ENCODE results near the gene TTC3.

Gene TTC3

DNA sequence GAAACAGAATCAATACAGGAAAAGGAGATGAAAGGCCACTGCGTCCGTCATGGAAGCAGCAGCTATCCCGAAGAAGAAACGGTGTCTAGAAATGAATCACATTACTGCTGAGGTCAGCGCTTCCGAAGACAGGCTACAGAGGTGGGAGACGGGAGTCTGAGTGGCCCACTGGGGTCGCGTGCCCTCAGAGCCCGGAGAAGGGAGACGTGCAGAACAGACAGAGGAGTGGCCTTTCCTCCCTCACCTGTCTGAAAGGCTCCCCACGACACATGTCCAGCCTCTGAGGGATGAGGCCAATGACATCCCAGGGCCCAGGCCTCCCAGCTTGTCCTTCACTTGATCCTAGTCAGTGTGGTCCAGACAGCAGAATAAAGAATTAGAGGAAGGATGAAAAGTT, 158.2 kb downstream of the TTC3 start:
- peaks cover 19% of the 10 kb centered on the region for H3K36me3 Mint-ChIP-seq
- DNase-seq (ENCODE audit: low spot score in 2 of 2) (no peak), ATAC-seq (ENCODE audit: low read depth) (no peak)
- peaks cover 14% of the 10 kb centered on the region for H3K4me1 Mint-ChIP-seq
- peak overlapping the region; percentile 32 for H3K4me3 Mint-ChIP-seq
- peak overlapping the region; percentile 64 for H3K27ac Mint-ChIP-seq
- no peaks in the 10 kb centered on the region for H3K9me3 Mint-ChIP-seq
- H3K27me3 Mint-ChIP-seq: no peaks in the 10 kb centered on the region

DNA sequence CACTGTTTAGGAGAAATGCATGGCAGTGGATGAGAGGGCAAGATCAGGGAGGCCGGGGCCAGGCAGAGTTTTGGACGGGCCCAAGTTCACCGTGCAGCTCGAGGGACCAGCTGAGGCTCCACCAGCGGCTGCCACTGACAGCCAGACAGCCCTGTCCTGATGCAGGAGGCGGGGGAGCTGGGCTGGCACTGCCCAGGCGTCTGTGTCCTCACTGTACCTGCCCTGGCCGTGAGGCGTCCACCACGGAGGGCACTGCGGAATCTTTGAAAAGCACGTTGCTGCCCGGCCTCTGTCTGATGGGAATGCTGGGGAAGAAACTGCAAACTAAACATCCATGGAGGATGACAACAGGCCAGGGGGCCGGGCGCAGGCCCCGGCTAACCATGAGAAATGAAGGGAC, 158.6 kb downstream of the TTC3 start:
- Mint-ChIP-seq H3K36me3 (peaks cover 19% of the 10 kb centered on the region), H3K4me1 (peaks cover 14% of the 10 kb centered on the region), H3K4me3 (peak overlapping the region; percentile 53), H3K9me3 (no peaks in the 10 kb centered on the region), H3K27me3 (no peaks in the 10 kb centered on the region), H3K27ac (peak overlapping the region; percentile 64)
- DNase-seq (ENCODE audit: low spot score in 2 of 2): no peak
- ATAC-seq (ENCODE audit: low read depth): no peak

DNA sequence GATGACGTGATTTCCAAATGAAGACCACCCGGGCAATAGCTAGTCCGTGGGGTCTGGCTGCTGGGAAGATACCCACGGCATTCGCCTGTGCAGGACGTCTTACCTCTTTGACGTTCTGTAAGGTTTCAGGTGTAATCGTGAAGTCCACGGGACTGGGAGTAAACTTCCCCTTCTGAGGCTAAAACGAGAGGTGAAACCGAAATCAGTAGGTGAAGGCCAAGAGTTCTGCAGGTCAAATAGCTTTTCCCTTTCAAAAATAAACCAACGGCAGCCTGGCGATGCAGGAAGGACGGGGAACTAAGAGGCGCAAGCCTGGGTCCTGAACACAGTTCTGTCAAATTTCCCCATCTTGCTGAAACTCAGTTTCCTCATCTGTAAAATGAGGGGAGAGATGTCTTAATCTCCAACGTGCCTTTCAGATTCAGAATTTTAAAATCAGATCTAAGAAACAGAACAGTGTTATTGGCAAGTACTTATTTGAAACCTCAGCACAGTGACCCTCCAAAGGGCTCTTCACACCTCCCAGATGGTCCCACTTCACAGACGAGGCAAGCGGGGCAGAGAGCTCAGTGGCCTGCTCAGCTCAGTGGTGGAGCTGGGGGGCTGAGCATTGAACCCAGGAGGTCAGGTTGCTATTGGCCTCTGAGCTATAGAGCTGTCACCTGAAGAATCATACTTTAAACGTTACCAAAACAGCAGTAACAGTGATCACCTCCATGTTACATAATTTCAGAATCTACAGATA, 159.4 kb downstream of the TTC3 start:
- no peaks in the 10 kb centered on the region for H3K27me3 Mint-ChIP-seq
- DNase-seq (ENCODE audit: low spot score in 2 of 2) (peak in 1 of 2 donors; percentile 16), ATAC-seq (ENCODE audit: low read depth) (peak; percentile 94)
- peak overlapping the region; percentile 64 for H3K27ac Mint-ChIP-seq
- no peaks in the 10 kb centered on the region for H3K9me3 Mint-ChIP-seq
- H3K36me3 Mint-ChIP-seq: peaks cover 17% of the 10 kb centered on the region
- peaks cover 14% of the 10 kb centered on the region for H3K4me1 Mint-ChIP-seq
- peak overlapping the region; percentile 29 for H3K4me3 Mint-ChIP-seq

GRCh38 chr21:37233551-37234146, 160.6 kb downstream of the TTC3 start:
- Mint-ChIP-seq H3K27ac (peak overlapping the region; percentile 64), H3K4me3 (no peak overlapping the region), H3K27me3 (no peaks in the 10 kb centered on the region), H3K4me1 (peaks cover 14% of the 10 kb centered on the region), H3K36me3 (peaks cover 12% of the 10 kb centered on the region), H3K9me3 (no peaks in the 10 kb centered on the region)
- no peak for ATAC-seq (ENCODE audit: low read depth)
- DNase-seq (ENCODE audit: low spot score in 2 of 2): no peak

GRCh38 chr21:37237346-37237745, 164.3 kb downstream of the TTC3 start:
- DNase-seq (ENCODE audit: low spot score in 2 of 2) (no peak), ATAC-seq (ENCODE audit: low read depth) (no peak)
- peaks cover 1% of the 10 kb centered on the region for H3K4me1 Mint-ChIP-seq
- H3K4me3 Mint-ChIP-seq: no peak overlapping the region
- peak overlapping the region; percentile 45 for H3K27ac Mint-ChIP-seq
- H3K27me3 Mint-ChIP-seq: no peaks in the 10 kb centered on the region
- no peaks in the 10 kb centered on the region for H3K9me3 Mint-ChIP-seq
- peaks cover 6% of the 10 kb centered on the region for H3K36me3 Mint-ChIP-seq

- ATAC-seq (ENCODE audit: low read depth) (no peak), DNase-seq (ENCODE audit: low spot score in 2 of 2) (no peak)
- Mint-ChIP-seq H3K27me3 (no peaks in the 10 kb centered on the region), H3K9me3 (no peaks in the 10 kb centered on the region), H3K4me1 (peaks cover 2% of the 10 kb centered on the region), H3K27ac (peak overlapping the region; percentile 45), H3K4me3 (no peak overlapping the region), H3K36me3 (peaks cover 8% of the 10 kb centered on the region)
Measured at GRCh38 chr21:37237764-37238163, 164.7 kb downstream of the TTC3 start.

DNA sequence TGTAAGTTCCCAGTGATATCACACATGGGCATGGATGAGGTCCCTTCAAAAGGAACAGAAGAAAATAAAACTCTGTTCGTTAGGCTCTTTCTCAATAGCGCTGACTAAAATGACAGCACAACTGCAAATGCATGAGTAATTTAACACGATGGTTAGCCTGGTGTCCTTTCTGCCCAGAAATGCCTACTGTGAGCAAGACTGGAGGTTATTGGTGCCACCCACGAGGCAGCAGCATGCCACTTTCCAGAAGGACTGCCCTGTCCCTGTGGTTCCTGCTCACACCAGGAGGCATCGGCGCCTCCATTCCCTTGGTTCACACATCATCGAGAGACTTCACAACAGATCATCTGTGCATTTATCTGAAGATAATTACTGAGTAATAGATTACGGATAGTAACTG, 167.9 kb downstream of the TTC3 start:
- no peak for ATAC-seq (ENCODE audit: low read depth)
- Mint-ChIP-seq H3K9me3 (no peaks in the 10 kb centered on the region), H3K4me3 (no peak overlapping the region), H3K27ac (no peak overlapping the region), H3K4me1 (peaks cover 22% of the 10 kb centered on the region), H3K36me3 (peaks cover 16% of the 10 kb centered on the region), H3K27me3 (no peaks in the 10 kb centered on the region)
- no peak for DNase-seq (ENCODE audit: low spot score in 2 of 2)

- DNase-seq (ENCODE audit: low spot score in 2 of 2) (no peak), ATAC-seq (ENCODE audit: low read depth) (no peak)
- Mint-ChIP-seq H3K9me3 (no peaks in the 10 kb centered on the region), H3K27me3 (no peaks in the 10 kb centered on the region), H3K4me1 (peaks cover 26% of the 10 kb centered on the region), H3K4me3 (no peak overlapping the region), H3K27ac (no peak overlapping the region), H3K36me3 (peaks cover 18% of the 10 kb centered on the region)
Measured at GRCh38 chr21:37241426-37241825, 168.4 kb downstream of the TTC3 start.

- H3K36me3 Mint-ChIP-seq: peaks cover 17% of the 10 kb centered on the region
- ATAC-seq (ENCODE audit: low read depth): no peak
Measured at GRCh38 chr21:37243961-37244360, 170.9 kb downstream of the TTC3 start.

GRCh38 chr21:37244501-37245095, 171.5 kb downstream of the TTC3 start:
- Mint-ChIP-seq H3K9me3 (no peaks in the 10 kb centered on the region), H3K27ac (no peak overlapping the region), H3K36me3 (peaks cover 17% of the 10 kb centered on the region), H3K4me3 (no peak overlapping the region), H3K27me3 (no peaks in the 10 kb centered on the region), H3K4me1 (peaks cover 43% of the 10 kb centered on the region)
- ATAC-seq (ENCODE audit: low read depth) (no peak), DNase-seq (ENCODE audit: low spot score in 2 of 2) (no peak)

More at GRCh38 chr21:37243961-37244360, 170.9 kb downstream of the TTC3 start:
- no peaks in the 10 kb centered on the region for H3K9me3 Mint-ChIP-seq
- no peak overlapping the region for H3K27ac Mint-ChIP-seq
- H3K27me3 Mint-ChIP-seq: no peaks in the 10 kb centered on the region
- peaks cover 39% of the 10 kb centered on the region for H3K4me1 Mint-ChIP-seq
- H3K4me3 Mint-ChIP-seq: no peak overlapping the region
- no peak for DNase-seq (ENCODE audit: low spot score in 2 of 2)

- H3K27ac Mint-ChIP-seq: no peak overlapping the region
- H3K4me3 Mint-ChIP-seq: no peak overlapping the region
- peaks cover 17% of the 10 kb centered on the region for H3K36me3 Mint-ChIP-seq
Measured at GRCh38 chr21:37245151-37245550, 172.1 kb downstream of the TTC3 start.

GRCh38 chr21:37248298-37248697, 175.2 kb downstream of the TTC3 start:
- H3K36me3 Mint-ChIP-seq: peaks cover 15% of the 10 kb centered on the region
- DNase-seq (ENCODE audit: low spot score in 2 of 2) (no peak), ATAC-seq (ENCODE audit: low read depth) (no peak)
- no peaks in the 10 kb centered on the region for H3K9me3 Mint-ChIP-seq
- H3K27ac Mint-ChIP-seq: no peak overlapping the region
- H3K4me1 Mint-ChIP-seq: peaks cover 44% of the 10 kb centered on the region
- no peaks in the 10 kb centered on the region for H3K27me3 Mint-ChIP-seq
- H3K4me3 Mint-ChIP-seq: no peak overlapping the region

More at GRCh38 chr21:37245151-37245550, 172.1 kb downstream of the TTC3 start:
- peaks cover 44% of the 10 kb centered on the region for H3K4me1 Mint-ChIP-seq
- DNase-seq (ENCODE audit: low spot score in 2 of 2): no peak
- ATAC-seq (ENCODE audit: low read depth): no peak
- H3K27me3 Mint-ChIP-seq: no peaks in the 10 kb centered on the region
- no peaks in the 10 kb centered on the region for H3K9me3 Mint-ChIP-seq

DNA sequence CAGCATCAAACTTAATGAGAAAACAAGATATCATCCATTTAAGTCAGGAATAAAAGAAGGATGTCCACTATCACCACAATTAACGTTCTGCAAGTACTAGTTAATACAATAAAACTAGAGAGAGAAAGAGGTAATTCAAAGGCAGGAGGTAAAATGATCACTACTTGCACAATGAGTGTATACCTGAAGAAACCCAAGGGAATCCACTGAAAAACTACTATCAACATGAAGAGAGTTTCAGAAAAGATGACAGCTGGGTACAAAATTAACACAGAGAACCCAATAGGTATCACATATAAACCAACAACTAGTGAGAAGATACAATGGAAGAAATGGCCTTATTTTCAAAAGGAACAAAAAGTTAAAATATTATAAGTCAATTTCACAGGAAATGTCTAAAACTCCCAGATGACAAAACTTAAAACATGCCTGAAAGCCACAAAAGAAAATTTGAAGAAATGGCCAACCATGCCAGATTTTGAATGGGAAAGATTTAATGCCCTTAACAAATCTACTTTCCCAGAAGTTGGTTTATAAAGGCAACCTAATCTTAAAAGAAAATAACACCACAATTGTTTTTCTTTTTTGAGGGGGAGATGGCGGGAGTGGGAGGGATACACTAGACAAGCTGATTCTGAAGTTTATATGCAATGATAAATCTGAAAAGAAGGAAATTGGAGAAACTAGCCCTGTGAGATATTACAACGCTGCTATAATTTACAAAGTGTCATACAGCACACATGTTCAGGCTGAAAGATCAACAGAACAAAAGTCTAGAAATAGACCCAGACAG, 176.3 kb downstream of the TTC3 start:
- no peaks in the 10 kb centered on the region for H3K9me3 Mint-ChIP-seq
- no peak overlapping the region for H3K27ac Mint-ChIP-seq
- ATAC-seq (ENCODE audit: low read depth) (no peak), DNase-seq (ENCODE audit: low spot score in 2 of 2) (no peak)
- H3K4me3 Mint-ChIP-seq: no peak overlapping the region
- peaks cover 20% of the 10 kb centered on the region for H3K36me3 Mint-ChIP-seq
- H3K27me3 Mint-ChIP-seq: no peaks in the 10 kb centered on the region
- peaks cover 46% of the 10 kb centered on the region for H3K4me1 Mint-ChIP-seq

DNA sequence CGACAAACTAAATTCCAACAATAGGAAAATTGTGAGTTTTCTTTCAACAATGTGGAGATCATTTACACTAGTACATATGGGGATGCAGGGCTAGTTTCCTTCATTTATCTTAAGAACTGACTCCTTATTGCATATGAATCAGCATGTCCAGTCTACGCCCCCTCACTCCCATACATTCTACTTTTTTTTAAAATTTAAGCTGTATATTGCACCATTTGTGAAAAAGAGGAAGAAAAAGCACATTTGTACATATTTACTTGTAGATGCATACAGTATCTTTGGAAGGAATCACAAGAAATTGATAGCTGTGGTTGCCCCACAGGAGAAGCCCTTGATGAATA, 178.2 kb downstream of the TTC3 start:
- DNase-seq (ENCODE audit: low spot score in 2 of 2) (no peak), ATAC-seq (ENCODE audit: low read depth) (no peak)
- Mint-ChIP-seq H3K36me3 (peaks cover 12% of the 10 kb centered on the region), H3K27ac (no peak overlapping the region), H3K4me1 (peaks cover 30% of the 10 kb centered on the region), H3K4me3 (no peak overlapping the region), H3K9me3 (no peaks in the 10 kb centered on the region), H3K27me3 (no peaks in the 10 kb centered on the region)
